ENCODE results near the gene CA12.
"Not testable (repeated sequence)": the region's sequence is repeated elsewhere in the genome, so short reads cannot be mapped to it uniquely, and the experiment has no call there.

Gene CA12

DNA sequence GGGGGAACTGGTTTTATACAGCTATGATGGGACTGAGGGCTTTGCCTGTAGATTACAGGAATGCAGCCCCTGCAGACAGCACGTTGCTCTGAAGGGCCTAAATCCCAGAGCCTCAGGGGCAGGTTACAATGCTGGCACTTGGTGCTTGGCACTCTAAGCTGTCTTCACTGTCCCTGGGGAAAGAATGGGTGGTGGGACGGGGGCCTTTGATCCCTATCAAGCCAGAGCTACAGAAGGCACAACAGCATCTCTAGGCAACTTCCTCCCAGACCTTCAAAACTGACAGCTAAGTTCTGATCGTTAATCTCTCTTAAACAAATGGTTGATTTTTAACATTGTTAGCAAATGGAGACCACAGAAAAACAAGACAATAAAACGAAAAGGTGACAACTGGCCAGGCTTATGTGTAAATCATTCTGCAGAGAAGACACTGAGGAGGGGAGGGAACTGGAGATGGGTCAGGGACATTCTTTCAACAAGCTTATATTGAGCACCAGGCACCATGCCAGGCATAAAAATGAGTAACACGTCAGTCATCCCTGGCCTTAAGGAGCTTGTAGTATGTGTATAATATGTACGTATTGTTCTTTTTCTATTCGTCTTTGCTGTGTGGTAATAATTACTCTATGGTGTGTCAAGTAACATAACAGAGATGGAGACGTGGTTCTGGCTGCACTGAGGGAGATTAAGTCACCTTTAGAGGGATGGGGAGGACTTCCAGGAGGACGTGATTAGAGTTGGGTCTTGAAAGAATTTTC lies 49.1 kb downstream of the CA12 start:
- DNase-seq: peak; percentile 97

DNA sequence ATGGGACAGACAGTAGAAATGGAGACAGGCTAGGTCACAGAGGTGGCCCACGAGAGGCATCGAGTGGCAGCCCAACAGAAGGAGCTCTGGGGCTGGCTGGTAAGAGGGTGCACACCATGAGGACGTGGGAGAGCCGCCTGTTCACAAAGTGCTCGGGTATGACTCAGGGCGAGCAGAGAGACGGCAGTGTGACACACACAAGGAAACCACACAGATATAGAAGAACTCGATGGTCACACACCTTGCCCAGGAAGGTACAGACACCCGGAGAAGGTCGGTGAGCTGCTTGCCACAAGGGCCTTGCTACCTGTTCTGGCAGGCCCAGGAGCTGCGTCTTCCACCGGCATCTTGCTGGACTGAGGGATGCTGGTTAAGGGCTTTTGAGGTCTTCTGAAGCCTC lies 50.2 kb downstream of the CA12 start:
- DNase-seq: peak; percentile 23

DNA sequence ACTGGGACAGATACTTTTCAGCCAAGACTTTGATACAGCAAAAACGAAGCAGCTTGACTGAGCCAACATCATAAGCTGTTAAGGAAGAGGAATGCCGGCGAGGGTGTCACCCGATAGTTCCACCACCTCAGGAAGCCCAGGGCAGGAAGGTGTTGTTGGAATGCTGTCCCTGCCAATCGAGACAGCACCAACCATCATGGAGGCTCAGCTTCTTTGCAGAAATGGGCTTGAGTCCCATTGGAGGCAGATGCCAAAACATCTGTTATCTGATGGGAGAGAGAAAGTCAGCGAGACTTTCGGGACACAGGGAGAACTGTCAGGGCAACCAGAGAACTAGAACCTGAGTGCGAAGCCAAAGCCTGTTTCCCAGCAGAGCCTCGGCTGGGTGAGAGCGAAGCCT lies 50.7 kb downstream of the CA12 start:
- no peak for DNase-seq

DNA sequence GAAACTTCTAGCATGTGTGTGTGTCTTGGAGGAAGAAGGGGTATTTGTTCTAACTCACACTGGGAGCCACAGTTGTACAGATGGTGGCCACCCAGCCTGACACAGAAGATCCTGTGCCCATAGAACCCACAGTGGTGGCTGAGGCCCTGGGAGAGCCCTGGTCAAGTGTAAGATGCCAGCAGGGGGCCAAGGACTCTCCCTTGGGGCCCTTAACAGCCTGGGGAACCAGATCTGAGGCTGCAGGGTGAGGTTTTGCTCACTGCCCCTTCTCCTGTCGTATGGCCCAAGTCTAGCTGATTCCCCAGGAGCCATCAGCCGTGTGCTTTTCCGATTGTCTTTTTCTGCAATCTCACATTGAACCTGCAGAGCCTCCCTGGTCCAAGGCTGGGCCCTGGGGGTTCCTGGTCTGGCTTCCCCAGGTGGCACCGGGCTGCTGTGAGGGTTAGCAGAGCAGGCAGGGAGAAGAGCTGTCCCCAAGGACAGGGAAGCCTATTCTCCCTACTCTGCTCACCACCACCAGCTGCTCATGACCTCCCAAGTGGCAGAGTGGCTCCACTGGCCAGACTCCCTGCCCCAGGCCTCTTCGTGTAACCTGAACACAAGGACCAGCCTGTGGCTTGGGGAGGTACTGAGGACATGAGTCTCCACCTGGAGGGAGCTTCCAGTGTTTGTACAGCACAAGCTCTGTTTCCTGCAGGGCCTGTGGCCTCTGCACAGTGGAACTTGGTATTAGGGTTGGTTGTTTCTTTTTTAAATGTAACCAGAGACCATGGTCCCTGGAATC lies 51.9 kb downstream of the CA12 start:
- DNase-seq: no peak

DNA sequence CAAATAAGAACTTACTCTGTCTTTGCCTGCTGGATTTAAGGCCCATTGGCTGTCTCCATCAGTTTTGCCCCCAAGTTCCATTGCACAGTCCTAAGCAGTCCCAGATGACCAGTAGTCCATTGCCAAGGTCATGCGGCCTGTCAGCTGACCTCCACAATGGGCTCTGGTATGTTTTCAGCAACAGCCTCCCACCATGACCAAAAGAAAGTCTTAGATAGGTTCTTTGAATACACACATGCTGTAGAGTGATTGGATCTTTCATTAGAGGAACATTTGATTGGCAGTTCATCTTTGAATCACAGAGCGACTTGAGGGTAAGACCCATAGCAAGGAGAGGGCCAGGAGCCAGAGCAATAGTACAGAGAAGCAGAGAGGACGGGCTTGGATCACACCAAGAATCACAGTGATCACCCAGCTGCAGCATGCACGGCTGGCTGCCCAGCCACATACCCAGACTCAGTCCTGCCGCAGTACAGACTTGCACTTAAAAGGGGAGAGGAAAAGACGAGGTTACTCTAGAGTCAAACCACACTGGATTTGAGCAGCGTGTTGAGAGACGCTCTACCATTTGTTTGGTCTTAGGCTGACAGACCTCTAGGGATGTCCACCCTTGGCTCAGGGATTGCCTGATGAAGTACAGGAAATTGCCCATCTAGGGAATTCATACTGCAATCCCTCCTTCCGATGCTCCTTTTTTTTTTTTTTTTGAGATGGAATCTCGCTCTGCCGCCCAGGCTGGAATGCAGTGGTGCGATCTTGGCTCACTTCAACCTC lies 53.8 kb downstream of the CA12 start:
- DNase-seq: no peak

DNA sequence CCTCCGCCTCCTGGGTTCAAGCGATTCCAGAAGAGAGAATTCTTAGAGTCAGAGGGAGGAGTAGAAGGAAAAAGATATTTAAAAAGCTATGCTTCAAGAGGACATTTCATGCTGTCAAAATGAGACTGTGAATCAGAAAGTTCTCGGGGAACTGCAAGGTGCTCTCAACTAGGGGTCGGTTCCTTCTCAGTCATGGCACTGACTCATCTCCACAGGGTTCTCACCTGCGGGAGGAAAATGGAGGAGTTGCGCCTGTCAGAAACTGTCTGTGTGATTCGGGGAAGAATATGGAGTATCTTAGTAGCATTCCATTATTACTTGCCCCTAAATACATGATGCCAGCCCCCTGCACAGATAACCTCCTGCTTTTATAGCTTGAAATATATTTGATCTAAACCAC lies 56.9 kb downstream of the CA12 start:
- no peak for DNase-seq

DNA sequence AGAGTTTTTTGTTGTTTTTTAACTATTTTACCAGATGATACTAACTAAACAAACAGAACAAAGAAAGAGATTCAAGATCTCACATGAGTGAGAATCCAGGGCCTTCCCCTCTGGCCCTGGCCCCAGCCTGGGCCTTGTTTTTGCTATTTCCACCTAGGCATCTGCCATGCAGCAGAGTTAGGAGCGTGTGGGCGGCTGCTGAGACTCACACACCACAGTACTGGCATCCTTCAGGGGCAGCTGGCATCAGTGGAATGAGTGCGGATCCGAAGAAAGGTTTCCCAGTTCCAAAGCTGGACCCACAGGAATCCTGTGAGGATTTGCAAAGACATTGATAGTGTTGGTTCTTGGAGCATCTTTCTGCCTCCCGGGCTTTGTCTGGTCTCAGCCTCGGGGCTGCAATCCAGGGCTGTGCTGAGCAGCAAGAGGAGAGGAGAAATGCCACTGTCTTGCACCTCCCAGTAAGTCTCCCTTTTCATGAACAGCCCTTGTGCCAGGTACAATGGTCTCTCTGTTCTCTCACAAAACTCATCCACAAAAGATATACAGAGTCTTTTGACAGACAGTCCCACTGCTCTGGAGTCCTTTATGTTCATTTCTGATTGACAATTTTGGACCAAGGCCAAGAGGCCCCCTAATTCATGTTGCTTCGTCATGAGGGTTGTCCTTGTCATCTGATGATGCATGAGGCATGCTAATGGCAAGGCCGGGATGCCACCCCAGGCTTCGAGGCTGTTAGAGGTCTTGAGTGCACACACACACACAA lies 57.7 kb downstream of the CA12 start:
- no peak for DNase-seq

DNA sequence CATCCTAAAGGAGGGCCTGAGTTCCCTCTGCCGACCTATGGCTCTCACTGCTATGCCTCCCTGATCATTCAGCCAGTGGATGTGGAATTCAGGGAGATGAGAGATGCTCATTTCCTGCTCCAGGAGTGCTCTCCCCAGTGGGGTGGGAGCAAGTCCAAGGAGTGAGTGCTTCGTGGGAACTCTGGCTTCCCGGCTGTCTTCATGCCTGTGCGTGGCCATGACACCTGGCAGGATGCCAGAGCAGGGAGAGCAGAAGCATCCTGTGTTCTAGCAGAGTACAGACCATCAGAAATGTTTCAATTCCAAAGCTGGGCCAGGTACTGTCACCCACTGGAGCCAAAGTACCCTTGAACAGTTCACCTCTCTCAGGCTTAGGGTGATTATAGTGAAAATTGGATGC lies 59.1 kb downstream of the CA12 start:
- DNase-seq: peak; percentile 61

DNA sequence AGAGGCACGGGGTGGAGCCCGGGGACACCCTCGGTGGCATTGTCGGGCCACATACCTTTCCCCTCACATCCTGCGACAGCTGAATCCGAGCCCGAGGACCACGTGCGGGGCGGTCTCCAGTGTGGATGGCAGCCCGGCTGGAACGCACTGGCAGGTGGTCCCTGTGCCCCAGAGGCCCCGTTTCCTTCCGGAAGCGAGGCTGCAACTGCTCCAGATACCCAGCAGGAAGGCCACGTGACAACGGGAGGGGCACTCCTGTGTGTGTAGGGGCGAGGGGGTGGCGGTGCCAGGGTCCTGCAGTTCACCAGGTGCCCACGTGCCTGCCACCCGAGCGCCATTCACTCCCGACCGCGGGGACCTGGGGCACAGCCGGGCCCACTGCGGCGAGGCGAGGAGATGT lies 60.2 kb downstream of the CA12 start:
- DNase-seq: no peak

DNA sequence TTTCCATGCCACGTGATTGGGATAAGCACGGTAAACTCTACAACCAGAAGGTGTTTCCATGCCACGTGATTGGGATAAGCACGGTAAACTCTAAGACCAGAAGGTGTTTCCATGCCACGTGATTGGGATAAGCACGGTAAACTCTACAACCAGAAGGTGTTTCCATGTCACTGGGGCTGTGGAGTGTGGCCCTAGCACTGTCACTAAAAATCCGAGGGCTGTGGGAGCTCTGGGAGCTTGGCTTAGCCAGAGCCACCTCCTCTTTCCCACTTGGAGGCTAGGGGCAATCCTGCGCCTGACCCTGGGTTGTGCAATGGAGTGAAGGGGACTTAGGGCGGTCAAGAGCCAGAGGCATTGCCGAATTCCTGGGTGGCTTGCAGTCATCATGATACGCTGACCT lies 60.7 kb downstream of the CA12 start:
- DNase-seq: not testable (repeated sequence)

DNA sequence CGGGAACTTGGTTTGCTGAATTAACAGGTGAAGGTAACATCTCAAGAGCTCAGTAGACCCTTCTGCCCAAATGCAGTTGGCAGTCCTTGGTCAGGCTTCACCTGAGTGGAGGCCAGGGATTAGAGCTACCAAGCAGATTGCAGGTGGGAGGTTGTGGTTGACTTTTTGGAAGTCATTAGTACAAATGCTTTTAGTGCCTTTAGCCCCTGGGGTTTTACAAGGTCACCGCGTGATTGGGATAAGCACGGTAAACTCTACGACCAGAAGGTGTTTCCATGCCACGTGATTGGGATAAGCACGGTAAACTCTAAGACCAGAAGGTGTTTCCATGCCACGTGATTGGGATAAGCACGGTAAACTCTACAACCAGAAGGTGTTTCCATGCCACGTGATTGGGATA lies 61.2 kb downstream of the CA12 start:
- not testable (repeated sequence) for DNase-seq

DNA sequence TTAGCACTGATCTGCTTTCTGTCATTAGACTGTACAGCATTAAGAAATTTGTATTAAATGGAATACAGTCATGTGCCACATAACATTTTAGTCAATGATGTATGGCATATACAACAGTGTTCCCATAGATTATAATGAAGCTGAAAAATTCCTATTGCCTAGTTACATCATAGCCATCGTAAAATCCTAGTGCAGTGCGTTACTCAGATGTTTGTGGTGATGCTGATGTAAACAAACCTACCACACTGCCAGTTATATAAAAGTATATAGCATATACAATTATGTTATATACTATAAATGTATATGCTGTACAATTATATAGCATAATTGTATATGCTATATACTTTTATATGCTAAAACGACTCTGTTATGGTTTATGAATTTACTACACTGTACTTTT lies 62.6 kb downstream of the CA12 start:
- no peak for DNase-seq

DNA sequence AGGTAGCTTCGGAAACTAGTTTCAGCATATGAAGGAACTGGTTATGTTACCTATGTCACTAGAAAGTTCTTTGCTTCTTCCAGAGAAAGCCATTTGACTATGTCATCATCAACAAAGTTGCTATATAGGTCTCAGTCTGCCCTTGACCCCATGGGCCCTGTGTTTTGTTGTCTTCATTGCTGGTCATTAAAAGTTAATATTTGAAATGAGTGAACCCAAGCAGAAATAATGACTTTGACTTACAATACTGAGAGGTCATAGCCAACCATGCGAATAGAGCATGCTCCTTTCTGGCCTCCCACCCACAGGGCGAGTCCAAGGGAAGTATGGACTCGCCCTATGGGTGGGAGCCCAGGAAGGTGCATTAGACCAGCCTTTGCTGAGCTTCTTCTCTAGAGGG lies 63.3 kb downstream of the CA12 start:
- DNase-seq: no peak

DNA sequence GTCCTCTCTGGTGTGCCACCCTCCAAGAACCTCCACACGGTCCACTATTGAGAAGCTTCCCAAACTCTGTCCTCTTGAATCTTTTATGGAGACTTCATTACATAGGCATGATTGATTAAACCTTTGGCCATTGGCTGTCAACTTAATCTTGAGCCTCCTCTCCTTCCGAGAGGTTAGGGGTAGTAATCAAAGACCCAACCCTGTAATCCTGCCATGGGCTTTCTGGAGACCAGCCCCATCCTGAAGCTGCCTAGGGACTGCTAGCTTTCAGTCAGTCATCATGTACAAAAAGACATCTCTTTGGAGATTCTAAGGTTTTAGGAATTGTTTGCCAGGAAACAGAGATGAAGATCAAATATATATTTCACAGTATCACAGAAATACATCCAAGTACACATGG lies 67.2 kb downstream of the CA12 start:
- DNase-seq: no peak

DNA sequence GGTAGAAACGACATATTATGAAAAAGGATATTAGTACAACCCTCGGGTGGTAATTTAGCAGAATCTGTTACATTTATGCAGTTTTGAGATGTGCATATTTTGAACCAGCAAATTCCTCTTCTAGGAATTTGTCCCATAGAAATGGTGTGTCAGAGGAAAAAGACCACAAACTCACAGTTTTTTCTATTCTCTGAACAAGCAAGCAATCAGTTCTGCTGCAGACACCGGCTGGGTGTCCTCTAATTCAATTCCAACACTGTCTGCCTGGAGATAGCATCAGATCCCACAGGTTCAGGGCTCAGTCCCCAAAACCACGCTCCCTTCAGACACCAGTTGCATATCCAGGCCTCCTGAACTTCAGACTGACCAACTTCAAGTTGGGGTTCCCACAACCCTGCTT lies 67.8 kb downstream of the CA12 start:
- DNase-seq: peak; percentile 6

DNA sequence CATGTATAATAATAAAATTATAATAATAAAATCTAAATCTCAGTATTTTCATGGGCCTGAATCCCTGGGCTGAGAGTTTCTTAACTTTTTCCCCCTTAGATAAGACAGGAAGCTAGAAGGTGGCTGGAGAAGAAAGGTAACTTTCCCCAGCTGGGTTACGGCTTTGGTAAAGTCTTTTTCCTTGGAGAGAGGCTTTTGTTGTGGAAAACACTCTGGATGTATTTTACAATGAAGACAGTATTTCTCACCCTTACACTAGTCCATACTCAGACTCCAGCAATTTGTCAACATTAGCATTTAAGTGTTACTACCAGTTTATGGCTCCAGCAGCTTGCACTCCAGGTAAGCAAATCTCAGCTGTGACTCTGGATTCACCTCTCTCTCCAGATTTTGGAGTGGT lies 69.4 kb downstream of the CA12 start:
- DNase-seq: no peak

DNA sequence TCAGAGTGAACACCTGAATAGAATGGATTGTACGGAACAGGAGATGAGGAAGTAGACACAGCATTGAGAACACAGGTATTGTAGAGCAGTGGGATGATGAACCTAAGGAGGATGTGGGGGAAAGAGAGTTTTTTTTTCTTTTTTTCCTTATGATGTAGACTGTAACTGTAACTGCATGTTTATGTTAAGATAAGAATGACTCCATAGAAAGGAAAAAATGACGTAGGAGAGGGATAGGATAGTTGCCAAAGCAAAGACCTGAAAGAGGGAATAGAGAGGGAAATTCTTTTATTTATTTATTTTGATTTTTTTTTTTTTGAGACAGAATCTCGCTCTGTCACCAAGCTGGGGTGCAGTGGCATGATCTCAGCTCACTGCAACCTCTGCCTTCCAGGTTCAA lies 71.0 kb downstream of the CA12 start:
- no peak for DNase-seq

DNA sequence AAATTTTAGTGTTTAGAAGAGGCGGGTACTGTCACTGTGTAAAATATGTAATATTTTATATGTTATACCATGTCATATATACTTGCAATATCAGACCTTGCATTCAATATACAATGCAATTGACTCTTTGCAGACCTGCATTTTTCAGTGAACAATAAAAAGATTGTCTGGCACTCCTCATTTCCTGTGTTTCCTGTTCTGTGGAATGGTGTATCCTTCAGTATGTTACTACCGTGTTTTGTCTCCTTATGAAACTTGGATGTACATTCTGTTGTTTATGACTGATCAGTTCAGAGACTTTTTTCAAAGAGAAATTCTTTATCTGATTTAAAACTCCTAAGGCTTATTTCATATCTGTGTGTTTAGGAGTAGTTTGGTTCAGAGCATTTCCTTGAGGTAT lies 72.7 kb downstream of the CA12 start:
- no peak for DNase-seq

DNA sequence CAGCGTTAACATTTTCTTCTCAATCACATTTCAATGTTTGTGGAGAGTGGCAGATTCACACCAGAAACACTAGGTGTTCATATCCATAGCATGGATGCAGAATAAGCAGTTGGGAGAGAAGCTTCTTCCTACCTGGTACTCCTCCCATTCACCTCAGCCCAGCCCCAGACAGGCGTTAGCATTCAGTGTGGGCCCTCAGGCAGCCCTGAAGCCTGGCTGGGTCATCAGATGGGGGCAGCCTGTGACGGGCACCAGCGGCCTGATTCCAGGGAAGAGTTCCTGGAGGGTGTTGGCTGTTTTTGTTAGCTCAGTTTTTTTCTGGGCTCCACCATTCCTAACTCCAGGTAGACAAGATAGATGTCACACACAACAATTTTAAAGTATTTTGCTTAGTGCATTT lies 73.2 kb downstream of the CA12 start:
- no peak for DNase-seq

DNA sequence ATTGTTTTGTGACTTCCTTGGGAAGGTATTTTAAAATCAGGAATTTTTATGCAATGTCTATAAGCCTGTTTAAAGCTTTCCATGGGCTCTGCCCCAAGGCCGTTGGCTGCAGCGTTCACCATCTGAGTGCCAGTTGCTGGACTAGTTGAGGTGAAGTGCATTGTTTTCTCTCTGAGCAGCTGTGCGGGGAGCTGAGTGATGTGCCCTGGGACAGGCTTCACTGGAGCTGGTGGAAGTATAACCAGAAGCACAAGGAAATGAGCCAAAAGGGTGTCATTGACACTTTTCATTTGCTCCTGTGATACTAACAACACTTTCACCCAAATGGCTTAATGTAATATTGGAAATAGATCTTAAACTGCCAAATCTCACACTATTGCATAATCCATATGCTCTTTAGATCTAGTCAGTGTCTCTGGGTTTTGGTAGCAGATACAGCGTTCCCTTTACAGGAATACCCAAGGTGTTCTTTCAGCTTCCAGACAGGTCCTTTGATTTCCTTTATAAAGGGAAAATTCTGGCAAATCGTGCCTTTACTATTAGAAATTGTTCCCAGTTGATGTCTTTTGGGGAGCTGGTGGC lies 75.1 kb downstream of the CA12 start:
- DNase-seq: no peak

DNA sequence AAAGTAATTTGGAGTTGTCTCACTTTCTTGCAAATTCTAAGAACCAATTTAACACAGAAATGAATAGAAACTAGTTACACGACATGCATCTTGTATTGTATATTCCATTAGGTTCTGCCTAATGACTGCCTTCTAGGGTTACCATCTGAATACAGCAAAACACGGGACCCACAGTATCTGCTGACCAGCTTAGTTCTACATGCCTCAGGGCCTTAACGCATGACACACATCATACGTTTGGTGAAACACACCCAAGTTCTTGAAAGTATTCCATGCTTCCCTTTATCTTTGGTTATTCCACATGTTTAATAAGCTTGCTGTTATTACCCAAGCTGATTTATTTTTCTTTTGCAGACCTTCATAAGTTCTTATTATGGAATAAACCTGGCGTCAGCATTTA lies 76.4 kb downstream of the CA12 start:
- no peak for DNase-seq

DNA sequence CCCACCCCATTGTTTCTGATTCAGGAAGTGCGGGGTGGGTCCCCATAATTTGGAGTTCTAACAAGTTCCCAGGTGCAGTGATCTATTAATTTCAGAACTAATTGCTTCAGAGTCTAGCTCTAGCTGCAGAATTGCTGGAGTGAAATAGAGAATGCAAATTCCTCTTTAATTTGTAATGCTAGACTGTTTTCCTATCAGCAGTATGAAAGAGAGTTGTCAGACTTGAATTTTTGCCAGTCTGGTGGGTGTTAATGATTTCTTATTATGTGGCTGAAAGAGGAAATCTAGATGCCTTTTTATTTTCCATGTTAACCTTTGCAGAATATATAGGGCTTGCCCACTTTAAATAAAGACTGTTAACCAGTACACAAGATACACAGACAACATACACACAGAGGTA lies 80.6 kb downstream of the CA12 start:
- peak; percentile 24 for DNase-seq

All from fibroblast of skin of right biceps (primary cell).